GM21737 (cell line): ENCODE results near the gene S100A13.

ENCODE experiments used
- ATAC-seq: cut with Tn5 transposase; IDR thresholded peaks from one replicate; pipeline ENCODE4 v1.9.1; 2021; ENCODE audit warnings: mild to moderate bottlenecking, moderate library complexity; ENCODE audit not compliant: unreplicated experiment

Gene S100A13

DNA sequence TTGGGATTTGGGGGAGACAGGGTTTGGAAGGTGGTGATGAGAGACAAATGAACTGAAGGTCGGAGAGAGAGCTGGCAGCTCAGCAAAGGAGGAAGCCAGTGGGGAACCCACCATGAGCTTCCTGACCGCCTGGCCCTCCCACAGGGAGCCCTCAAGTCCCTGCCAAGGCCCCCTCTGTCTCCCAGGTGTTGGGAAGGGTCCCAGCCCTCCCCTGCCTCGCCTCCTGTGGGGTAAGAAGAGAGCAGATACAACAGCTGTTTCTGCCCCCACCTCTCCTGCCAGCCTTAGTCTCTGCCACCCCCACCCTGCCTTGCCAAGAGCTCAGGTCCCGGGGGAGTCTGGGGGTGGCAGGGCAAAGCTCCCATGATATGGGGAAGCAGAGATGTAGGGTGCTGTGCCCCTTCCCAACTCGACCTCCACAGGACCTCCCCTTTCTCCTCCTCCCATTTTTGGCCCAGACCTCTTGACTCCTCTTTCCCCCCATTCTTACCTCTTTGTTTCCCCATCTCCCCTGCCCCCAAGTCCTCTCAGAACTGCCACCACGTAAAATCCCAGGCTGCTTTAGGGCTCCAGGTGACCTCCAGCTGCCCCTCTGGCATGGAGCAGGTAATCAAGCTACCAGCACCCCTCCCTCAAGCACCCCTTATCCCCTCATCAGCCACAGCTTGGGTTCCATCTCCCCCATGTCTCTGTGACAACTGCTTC, 1.5 kb upstream of the S100A13 start:
- no peak for ATAC-seq

DNA sequence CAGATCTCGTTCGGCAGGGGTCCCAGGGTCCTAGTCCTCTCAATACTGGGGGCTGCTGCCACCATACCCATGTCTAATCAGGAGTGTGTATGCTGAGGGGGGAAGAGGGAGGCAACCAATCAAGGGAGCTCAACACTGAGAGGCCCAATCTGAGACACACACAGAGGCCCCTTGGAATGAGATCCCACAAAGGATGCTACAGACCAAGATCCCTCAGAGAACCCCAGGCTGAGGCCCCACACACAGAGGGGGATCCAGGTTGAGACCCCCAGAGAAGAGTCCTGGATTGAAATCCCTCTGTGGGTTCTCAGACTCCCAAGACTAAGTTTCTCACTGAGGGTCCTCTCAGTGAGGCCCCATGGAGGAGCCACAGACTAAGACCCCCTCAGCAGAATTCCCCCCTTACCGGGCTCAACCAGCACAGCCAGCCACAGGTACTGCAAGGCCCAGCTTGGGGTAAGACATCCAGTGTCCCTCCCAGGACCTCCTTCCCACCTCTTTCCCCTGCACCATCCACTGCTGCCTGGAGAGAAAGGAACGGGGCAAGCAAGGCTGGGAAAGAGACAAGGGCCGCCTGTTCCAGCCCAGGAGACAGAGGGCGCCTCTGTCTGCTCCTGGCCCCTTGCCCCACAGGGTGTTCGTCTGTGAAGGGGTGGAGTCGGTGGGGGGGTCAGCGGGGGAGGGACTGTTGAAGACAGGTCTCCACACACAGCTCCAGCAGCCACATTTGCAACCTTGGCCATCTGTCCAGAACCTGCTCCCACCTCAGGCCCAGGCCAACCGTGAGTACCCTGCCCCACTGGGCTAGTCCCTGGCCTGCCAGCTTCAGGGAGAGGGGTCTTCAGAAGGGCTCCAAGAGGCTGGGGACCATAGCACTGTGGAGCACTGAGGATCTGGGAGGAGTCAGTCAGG, 666 bp upstream of the S100A13 start, which contains the start of gene S100A1:
S100A1 (plus strand) TSS at position 720 of the 912 bp plus-strand sequence. CDS start 2,088 bp downstream, outside the sequence.
- no peak for ATAC-seq

DNA sequence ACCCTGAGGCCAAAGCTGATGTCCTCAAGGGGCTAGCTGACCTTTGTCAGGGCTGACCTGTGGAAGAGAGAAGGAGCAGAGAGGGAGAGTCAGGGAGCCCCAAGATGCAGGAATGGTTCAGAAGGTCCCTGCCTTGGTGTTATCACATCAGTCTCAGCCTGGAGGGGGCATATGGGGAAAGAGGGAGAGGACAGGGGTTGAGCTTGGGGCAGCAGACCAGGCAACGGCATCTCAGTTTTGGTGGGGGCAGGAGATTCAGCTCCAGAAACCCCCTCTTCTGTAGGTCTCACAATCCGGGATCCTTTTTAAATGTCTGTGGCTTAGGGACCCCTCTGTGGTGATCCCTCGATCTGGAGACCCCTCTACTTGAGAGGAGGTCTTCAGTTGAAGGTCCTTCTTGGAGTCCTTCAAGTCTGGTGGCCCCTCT, 815 bp downstream of the S100A13 start:
- no peak for ATAC-seq

DNA sequence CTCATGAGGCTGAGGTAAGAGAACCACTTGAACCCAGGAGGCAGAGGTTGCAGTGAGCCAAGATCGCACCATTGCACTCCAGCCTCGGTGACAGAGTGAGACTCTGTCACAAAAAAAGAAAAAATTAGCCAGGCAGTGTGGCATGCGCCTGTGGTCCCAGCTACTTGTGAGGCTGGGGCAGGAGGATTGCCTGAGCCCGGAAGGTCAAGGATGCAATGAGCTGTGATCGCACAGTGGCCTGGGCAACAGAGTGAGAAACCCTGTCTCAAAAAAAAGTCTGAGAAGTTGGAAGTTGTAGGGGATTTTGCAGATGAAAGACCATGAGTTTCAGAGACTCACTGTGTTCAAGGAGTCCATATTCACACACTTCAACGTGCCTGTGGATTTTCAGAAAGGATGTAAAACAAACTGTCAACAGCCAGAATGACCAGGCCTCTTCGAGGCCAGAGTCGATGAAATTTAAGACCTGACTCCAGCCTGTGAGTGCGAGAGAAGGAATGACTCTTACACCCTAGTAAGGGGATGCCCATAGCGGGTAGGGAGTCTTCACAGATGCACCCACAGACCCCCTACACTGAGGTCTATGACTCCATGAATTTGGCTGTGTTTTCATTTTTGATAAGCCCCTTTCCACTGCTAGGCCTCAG, 2.2 kb downstream of the S100A13 start:
- ATAC-seq = no peak

DNA sequence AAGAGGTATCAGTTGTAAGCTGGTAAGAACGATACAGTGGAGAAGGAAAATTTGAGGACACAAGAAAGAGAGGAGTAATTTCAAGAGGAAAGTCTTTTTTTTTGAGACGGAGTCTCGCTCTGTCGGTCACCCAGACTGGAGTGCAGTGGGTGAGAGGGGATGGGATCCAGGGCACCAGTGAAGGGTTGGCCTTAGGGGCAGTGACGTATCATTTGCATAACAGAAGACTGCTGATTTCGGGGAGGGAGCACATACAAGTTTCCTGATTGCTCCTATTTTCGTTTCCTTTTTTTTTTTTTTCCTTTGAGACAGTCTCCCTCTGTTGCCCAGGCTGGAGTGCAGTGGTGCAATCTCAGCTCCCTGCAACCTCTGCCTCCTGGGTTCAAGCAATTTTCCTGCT, 4.2 kb downstream of the S100A13 start:
- no peak for ATAC-seq

DNA sequence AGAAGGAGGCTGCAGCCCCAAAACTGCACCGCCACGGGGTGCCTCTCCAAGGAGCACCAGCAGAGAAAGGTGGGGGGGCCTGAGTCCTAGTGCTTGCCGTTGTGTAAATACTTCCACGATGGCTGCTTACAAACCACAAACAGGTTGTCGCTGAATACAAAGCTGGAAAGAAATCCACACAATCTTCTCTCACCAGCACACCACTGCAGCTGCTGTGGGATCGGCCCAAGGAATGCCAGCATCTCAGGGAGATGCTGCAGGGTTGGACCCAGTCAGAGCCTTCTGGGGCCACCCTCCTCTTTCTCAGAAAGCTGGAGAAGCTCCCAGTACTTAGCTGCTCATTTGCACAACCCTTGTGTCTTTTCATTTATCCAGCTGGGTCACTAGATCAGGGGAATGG, 8.1 kb downstream of the S100A13 start:
- ATAC-seq = no peak

DNA sequence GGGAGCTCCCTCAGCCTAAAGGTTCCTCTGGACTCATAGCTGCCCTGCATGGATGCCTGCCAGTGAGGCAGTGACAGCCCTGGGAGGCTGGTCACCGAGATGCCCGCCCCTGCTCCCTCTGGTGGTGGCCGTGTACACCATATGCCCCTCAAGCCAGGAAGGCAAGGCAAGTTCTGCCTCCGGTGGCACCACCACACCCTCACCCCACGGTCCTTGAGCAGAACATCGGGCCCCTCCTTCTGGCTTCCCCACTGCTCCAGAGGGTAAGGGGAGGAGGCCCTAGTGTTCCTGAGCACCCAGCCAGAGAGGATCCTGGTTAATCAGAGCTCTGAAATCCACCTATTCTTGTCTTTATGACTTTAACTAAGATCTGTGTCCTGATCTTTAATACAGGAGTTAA, 9.6 kb downstream of the S100A13 start:
- no peak for ATAC-seq

DNA sequence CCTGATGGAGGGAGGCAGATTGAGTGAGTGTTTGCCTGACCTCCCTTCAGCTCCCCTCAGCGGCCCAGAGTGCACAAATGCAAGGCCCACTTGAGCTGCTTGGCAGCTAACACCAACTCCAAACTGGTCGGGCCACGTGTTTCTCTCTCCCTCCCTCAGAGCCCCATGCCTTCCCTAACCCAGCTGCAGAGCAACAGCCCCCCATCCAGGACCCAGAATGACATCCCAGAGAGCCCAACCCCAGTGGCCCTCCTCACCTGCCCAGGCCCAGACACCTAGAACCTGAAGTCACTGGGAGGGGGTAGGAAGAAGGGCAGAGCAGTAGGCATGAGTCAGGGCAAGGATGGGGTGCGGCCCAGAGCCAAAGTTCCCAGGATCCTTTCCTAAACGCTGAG, 10.4 kb downstream of the S100A13 start:
- no peak for ATAC-seq

DNA sequence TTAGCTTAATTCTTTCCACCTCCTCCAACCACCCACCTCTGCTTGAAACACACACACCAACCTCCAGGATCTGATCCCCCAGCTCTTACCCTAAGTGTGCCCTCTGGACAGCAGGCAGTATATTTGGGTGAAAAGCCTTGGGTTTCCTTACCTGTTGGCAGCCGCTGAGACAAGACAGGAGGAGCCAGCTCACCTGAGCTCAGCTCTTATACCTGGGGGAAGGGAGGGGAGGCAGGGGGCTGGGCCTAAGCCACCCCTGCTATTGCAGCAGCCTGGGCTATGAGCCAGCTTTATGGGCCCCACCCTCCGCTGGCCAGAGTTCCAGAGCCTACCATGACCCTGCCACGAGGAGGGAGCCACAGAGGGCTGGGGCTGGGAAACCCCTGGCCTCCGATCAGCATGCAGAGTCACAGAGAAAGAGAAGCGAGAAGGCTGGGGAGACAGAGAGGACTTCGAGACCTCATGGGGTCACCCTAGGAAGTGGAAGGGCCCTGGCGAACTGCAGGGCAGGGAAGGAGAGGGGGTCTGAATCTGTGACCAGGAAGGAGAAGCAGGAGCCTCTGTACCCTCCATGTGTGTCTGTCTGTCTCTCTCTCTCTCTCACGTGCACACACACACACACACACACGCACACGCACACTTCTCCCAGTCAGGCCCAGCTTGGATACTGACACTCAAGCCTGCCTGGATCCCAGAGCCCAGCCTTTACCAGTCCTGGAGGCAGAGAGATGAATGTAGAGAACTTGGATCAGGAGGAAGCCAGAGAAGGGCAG, 11.0 kb downstream of the S100A13 start, which contains the start of gene S100A14:
S100A14 (minus strand) TSS at position 182 of the 773 bp plus-strand sequence. CDS start 467 bp downstream, outside the sequence.
- no peak for ATAC-seq

DNA sequence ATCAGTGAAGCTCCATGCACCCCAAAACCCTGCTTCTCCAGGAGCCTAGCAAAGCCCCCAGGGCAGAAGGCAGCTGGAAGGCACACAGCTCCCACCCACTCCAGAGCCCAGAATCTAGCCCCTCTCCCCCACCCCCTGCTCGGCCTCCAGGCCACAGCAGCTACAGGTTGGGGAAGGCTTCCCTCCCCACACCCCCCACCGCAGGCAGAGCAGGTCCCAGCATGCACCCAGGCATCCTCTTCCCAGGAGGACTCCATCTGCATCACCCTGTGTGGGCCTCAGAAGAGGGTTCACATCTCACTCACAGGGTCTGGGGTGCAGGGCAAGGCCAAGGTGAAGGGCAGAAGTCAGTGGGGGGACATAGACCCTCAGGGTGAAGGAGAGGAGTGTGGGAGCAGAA, 11.9 kb downstream of the S100A13 start:
- ATAC-seq = no peak

DNA sequence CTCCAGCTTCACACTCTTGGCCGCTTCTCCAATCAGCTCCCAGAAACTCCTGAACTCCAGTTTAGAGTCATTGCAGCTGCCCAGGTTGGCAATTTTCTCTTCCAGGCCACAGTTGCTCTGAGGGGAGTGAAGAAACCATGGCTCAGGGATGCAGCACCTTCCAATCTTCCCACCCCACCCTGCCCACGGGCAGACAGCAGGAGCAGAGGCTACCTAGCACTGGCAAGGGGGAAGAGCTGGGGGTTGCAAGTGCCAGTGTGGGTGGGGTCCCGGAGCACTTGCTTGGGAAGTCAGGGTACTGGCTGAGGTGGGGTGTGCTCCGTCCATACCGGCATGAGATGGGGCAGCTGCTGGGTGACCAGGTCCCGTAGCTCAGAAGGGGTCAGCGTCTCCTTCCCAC, 12.4 kb downstream of the S100A13 start:
- no peak for ATAC-seq

DNA sequence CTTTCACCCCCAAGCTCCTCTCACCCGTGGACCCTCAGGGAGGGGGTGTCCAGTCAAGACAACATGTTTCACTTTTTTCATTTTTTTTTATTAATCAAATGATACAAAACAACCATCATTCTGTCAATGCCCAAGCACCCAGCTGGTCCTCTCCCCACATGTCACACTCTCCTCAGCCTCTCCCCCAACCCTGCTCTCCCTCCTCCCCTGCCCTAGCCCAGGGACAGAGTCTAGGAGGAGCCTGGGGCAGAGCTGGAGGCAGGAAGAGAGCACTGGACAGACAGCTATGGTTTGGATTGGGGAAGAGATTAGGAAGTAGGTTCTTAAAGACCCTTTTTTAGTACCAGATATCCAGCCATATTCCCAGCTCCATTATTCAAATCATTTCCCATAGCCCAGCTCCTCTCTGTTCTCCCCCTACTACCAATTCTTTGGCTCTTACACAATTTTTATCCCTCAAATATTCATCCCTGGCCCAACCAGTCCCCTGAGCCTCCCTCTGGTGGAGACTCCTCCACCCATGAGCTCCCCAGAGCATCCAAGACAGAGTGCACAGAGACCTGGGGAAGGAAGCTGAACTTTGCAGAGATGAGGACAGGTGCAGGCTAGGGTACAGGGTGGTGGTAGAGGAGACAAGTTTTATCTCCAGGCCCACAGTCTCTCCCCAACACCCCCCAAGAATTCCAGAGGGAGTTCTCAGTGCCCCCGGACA, 13.0 kb downstream of the S100A13 start:
- ATAC-seq = no peak

DNA sequence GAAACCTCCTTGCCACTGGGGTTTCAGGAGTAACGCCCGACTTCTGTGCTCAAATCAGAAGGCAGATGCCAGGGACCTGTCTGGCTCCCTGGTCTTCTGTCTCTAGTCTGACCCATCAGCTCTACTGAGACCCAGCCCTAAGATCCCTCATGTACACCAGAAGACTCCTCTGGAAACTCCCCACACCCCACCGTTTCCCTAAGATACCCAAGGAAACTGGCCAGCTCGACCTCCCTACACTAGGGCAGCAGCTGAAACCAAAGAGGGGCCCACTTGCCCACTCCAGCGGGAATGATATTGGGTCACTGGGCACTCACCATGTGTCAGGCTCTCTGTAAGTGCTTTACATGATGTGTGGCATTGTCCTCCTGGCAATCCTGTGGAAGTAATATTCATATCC, 13.9 kb downstream of the S100A13 start:
- ATAC-seq = no peak

DNA sequence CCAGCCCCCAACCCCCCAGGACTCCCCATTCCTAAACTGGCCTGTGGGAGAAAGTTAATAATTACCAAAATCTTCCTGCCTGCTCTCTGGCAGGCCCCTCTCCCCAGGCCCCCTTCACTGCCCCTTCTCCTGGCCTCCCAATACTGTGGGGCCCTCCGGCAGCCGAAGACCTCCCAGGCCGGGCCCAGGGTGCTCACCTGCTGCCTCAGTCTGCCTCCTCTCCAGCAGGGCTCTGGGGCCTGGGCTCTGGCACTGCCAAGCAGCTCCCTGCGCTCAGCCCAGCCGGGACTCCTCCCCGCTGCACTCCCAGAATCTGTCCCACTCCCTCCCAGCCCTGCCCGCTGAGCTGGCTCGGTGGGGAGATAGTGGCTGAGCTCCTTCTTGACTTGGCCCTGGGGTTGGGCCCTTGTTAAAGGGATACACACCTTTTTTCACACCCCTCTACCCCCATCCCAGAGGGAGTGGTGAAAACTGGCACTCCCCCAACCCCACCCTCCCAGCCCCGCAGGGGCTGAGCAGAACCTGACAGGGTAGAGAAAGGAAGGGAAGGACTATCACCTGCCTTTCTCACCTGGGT, 14.5 kb downstream of the S100A13 start, which contains the start of gene S100A16:
S100A16 (minus strand) TSS at position 383 of the 577 bp plus-strand sequence. CDS start 4,986 bp downstream, outside the sequence.
- no peak for ATAC-seq

DNA sequence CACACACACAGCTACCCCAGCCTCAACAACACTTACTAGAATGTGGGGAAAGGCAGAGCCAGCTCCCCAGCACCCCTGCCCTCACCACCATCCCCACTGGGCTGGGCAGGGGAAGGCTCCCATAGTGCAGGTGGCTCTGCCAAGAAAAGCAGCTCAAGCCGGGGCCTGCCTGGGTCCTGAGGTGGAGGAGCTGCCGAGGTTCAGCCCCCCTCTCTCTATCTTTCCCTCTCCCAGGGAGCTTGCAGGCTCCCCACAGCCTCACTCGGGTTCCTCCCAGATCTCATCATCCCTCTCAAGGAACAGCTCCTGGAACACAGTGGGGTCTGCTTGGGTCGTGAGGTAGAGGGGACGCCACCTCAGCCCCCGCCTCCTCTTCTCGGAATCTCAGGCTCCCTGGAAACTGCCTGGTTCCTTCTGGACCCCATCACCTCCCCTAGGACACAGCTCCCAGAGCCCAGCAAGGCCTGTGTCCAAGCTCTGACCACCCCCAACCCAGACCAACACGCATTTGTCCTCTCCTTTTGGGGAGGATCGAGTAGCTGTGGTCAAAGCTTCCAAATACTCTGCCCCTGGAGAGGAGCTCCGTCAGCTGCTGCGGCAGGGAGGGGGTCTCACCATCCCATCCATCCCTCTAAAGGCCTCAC, 15.1 kb downstream of the S100A13 start:
- no peak for ATAC-seq

DNA sequence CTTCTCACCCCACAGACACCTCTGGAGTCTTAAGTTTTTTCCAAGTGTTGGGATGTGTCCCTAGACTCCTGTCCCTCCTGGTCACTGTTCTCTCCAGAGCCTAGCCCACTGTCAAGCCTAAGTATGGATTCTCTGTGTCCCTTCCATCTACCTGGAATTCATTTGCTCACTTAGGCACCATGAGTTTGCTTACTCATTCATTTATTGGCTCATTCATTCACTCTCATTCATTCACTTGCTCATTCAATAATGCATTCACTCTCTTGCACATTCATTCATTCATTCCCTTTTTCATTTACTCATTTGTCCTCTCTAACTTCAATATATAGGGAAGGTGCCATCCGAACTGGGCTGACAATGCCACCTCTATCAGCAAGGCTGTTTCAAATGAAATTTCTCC, 15.9 kb downstream of the S100A13 start:
- no peak for ATAC-seq

DNA sequence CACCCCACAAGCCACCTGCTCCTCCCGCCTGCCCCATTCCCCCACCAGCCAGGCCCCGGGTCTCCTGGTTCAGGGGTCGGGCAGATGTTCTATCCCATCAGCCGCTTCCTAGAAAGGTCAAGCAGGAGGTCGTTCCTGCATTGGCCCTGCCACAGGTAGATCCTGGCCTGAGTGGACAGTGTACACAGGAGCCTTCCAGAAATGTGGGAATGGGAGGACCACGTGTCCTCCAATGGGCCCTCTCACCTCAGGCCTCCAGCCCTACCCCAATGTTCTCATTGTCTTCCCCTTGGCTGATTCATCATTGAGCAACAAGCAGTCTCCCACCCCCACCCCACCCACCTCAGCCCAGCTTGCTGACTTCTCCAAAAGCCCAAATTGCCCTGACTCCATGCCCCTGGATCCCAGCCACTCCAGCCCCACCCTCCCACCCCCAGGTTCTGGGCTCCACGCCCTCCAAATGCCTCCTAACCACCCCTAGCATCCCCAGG, 16.4 kb downstream of the S100A13 start:
- no peak for ATAC-seq

DNA sequence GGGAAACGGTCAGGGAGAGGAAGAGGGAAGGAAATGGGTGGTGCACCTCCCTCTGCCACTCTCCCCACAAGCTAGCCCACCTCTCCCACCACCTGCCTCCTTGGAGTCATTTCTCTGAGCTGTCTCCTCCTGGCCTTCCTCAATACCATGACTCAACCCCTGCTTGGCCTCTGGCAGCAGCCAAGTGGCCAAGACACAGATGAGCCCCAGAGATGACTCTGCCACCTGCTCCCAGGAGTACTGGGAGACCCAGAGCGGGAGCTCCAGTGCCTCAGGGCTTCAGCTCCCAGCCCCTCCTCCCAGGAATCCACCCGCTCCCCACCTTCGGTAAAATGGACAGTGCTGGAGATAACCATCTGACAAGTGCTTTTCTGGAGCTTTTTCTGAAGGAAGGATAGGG, 17.0 kb downstream of the S100A13 start:
- ATAC-seq = no peak

DNA sequence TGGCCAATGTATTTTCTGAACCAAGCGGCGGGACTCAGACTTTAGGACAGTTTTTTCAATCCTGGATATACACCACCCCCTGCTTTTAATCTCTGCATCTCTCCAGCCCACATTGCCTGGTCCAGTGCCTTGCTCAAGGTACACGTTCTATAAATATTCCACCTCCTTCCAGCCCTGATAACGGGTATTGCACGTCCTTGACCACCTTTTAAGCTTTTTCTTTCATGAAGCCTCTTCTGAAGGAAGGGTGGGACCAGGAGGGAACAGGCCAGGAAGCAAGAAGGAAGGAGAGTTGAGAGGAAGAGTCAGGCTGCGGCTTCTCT, 17.8 kb downstream of the S100A13 start:
- ATAC-seq = no peak
